GM19193 (cell line): Measurements from ENCODE around the gene MIA.

ENCODE experiments used
- POLR2A ChIP-seq: IDR thresholded peaks from 4 replicates; pipeline ENCODE4 v1.6.1; 2011; ENCODE audit not compliant: insufficient read depth, insufficient read length; ENCODE audit errors: extremely low read depth

MIA gene

GRCh38 chr19:40774916-40775631 lies at the start of gene MIA:
TSS of gene MIA (plus strand) at chr19:40775521. CDS start at chr19:40775543, 22 bp downstream.
- TF ChIP-seq POLR2A, result no peak

- TF ChIP-seq POLR2A, result no peak
These were observed 49.0 kb upstream of the MIA start for GRCh38 chr19:40726279-40726678.

- TF ChIP-seq POLR2A, result no peak
These were observed 42.2 kb upstream of the MIA start for GRCh38 chr19:40733149-40733548.

GRCh38 chr19:40735013-40735771 lies 40.1 kb upstream of the MIA start:
- TF ChIP-seq POLR2A, result no peak

GRCh38 chr19:40736661-40737060 lies 38.7 kb upstream of the MIA start:
- TF ChIP-seq POLR2A, result no peak

- no peak for TF ChIP-seq POLR2A
These were observed 38.1 kb upstream of the MIA start for GRCh38 chr19:40737102-40737644.

- no peak for TF ChIP-seq POLR2A
These were observed 36.1 kb upstream of the MIA start for GRCh38 chr19:40739030-40739839.

GRCh38 chr19:40739871-40740703 lies 35.2 kb upstream of the MIA start:
- TF ChIP-seq POLR2A, result no peak

GRCh38 chr19:40740747-40741146 lies 34.6 kb upstream of the MIA start:
- TF ChIP-seq POLR2A, result no peak

- no peak for TF ChIP-seq POLR2A
These were observed 33.6 kb upstream of the MIA start for GRCh38 chr19:40741527-40742390.

GRCh38 chr19:40742477-40742876 lies 32.8 kb upstream of the MIA start:
- TF ChIP-seq POLR2A, result no peak

GRCh38 chr19:40742886-40743285 lies 32.4 kb upstream of the MIA start:
- TF ChIP-seq POLR2A, result no peak

- TF ChIP-seq POLR2A, result no peak
These were observed 31.4 kb upstream of the MIA start for GRCh38 chr19:40743926-40744325.
